ENCODE data around the gene PRTFDC1. TPM values are rescaled to one million over a fixed set of nuclear protein-coding genes. Genes with fewer than 3 reads are reported as not detected.
A peak's percentile ranks its signal among the peaks of the same experiment; 100 is the strongest.

PRTFDC1 gene
- total RNA-seq, 4 donors from 2014 or later: 3.4 to 20.6 (median 13.9) TPM

DNA sequence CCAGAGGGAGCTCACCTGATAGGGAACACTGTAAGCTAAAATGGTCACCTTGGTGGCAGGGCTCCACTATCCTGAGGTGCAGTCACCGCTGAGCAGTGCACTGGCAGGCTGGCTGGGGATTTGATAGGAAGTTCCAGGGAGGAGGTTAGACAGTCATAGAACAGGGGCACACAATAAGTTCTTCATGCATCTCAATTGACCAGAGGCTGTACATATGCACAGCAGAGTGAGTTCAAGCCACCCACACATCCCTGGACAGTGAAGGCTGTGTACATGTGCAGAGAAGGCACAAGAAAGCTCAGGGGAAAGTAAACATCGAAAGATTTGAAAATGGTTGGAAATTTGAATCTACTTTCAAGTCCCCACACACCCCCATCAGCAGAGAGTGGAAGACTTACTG, 13.9 kb downstream of the PRTFDC1 start:
- Histone ChIP-seq H3K36me3 (no peaks in the 10 kb centered on the region), H3K27me3 (no peaks in the 10 kb centered on the region), H3K27ac (no peak overlapping the region), H3K4me1 (no peaks in the 10 kb centered on the region), H3K9me3 (no peaks in the 10 kb centered on the region), H3K4me3 (no peak overlapping the region)
- TF ChIP-seq POLR2A (IDR thresholded peaks at IDR 0.05): no peak
- TF ChIP-seq, protein P1, sequence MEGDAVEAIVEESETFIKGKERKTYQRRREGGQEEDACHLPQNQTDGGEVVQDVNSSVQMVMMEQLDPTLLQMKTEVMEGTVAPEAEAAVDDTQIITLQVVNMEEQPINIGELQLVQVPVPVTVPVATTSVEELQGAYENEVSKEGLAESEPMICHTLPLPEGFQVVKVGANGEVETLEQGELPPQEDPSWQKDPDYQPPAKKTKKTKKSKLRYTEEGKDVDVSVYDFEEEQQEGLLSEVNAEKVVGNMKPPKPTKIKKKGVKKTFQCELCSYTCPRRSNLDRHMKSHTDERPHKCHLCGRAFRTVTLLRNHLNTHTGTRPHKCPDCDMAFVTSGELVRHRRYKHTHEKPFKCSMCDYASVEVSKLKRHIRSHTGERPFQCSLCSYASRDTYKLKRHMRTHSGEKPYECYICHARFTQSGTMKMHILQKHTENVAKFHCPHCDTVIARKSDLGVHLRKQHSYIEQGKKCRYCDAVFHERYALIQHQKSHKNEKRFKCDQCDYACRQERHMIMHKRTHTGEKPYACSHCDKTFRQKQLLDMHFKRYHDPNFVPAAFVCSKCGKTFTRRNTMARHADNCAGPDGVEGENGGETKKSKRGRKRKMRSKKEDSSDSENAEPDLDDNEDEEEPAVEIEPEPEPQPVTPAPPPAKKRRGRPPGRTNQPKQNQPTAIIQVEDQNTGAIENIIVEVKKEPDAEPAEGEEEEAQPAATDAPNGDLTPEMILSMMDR (IDR thresholded peaks at IDR 0.05): no peak
- no peak for DNase-seq

DNA sequence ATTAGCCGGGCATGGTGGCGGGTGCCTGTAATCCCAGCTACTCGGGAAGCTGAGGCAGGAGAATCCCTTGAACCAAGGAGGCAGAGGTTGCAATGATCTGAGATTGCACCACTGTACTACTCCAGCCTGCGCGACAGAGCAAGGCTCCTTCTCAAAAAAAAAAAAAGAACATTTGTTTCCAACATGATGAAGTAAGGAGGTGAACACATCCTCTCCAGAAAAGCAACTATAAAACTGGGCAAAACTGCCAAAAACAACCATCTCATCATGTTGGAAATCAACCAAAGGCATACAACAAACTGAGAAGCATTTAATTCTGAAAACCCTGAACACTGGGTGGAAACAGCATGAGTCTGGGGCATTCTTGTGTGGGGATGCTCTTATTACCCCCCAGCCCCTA, 14.3 kb downstream of the PRTFDC1 start:
- TF ChIP-seq, protein P1 (IDR thresholded peaks at IDR 0.05): no peak
- TF ChIP-seq POLR2A (IDR thresholded peaks at IDR 0.05): no peak
- Histone ChIP-seq H3K4me3 (no peak overlapping the region), H3K36me3 (no peaks in the 10 kb centered on the region), H3K27ac (no peak overlapping the region), H3K9me3 (no peaks in the 10 kb centered on the region), H3K4me1 (no peaks in the 10 kb centered on the region), H3K27me3 (no peaks in the 10 kb centered on the region)
- no peak for DNase-seq

GRCh38 chr10:24935504-24936292, 16.7 kb downstream of the PRTFDC1 start:
- DNase-seq: no peak
- H3K9me3 ChIP-seq: no peaks in the 10 kb centered on the region
- H3K36me3 ChIP-seq: no peaks in the 10 kb centered on the region
- peak overlapping the region in 1 of 4 donors; percentile 15 for H3K27ac ChIP-seq
- no peaks in the 10 kb centered on the region for H3K4me1 ChIP-seq
- no peaks in the 10 kb centered on the region for H3K27me3 ChIP-seq
- TF ChIP-seq, protein P1 (IDR thresholded peaks at IDR 0.05): peak in 1 of 6 experiments; percentile 18
- TF ChIP-seq POLR2A (IDR thresholded peaks at IDR 0.05): no peak
- H3K4me3 ChIP-seq: no peak overlapping the region

GRCh38 chr10:24931236-24931635, 21.2 kb downstream of the PRTFDC1 start:
- no peaks in the 10 kb centered on the region for H3K27me3 ChIP-seq
- no peak overlapping the region for H3K4me3 ChIP-seq
- H3K4me1 ChIP-seq: no peaks in the 10 kb centered on the region
- H3K9me3 ChIP-seq: no peaks in the 10 kb centered on the region
- TF ChIP-seq POLR2A (IDR thresholded peaks at IDR 0.05): no peak
- TF ChIP-seq, protein P1 (IDR thresholded peaks at IDR 0.05): no peak
- DNase-seq: no peak
- H3K27ac ChIP-seq: no peak overlapping the region
- H3K36me3 ChIP-seq: no peaks in the 10 kb centered on the region

- Histone ChIP-seq H3K4me3 (no peak overlapping the region), H3K27me3 (no peaks in the 10 kb centered on the region), H3K36me3 (no peaks in the 10 kb centered on the region), H3K4me1 (no peaks in the 10 kb centered on the region), H3K27ac (no peak overlapping the region), H3K9me3 (no peaks in the 10 kb centered on the region)
- no peak for DNase-seq
- no peak for TF ChIP-seq POLR2A (IDR thresholded peaks at IDR 0.05)
- TF ChIP-seq, protein P1 (IDR thresholded peaks at IDR 0.05): no peak
These were observed 22.0 kb downstream of the PRTFDC1 start for GRCh38 chr10:24930427-24930826.
